ENCODE results near the gene MBD6.

Gene MBD6

GRCh38 chr12:57476162-57476992 is 46.2 kb upstream of the MBD6 start:
- TF ChIP-seq CTCF (IDR thresholded peaks at IDR 0.05; ENCODE audit: low read depth, low read length, missing control alignments) = no peak
- no peak for DNase-seq (ENCODE audit: low read depth)
- in situ Hi-C loops (cut with HindIII; ENCODE audit: low sequenced_read_pairs) = no loop called here
- H3K4me3 ChIP-seq (ENCODE audit: low read depth, low read length) = peak overlapping the region; percentile 15

- no peak overlapping the region for H3K4me3 ChIP-seq (ENCODE audit: low read depth, low read length)
- no peak for DNase-seq (ENCODE audit: low read depth)
Measured at GRCh38 chr12:57476993-57477709, 45.5 kb upstream of the MBD6 start.

GRCh38 chr12:57477710-57478681 is 44.6 kb upstream of the MBD6 start:
- no peak for TF ChIP-seq CTCF (IDR thresholded peaks at IDR 0.05; ENCODE audit: low read depth, low read length, missing control alignments)
- no peak overlapping the region for H3K4me3 ChIP-seq (ENCODE audit: low read depth, low read length)
- in situ Hi-C loops (cut with HindIII; ENCODE audit: low sequenced_read_pairs) = no loop called here
- no peak for DNase-seq (ENCODE audit: low read depth)

More at GRCh38 chr12:57476993-57477709, 45.5 kb upstream of the MBD6 start:
- TF ChIP-seq CTCF (IDR thresholded peaks at IDR 0.05; ENCODE audit: low read depth, low read length, missing control alignments) = no peak
- in situ Hi-C loops (cut with HindIII; ENCODE audit: low sequenced_read_pairs) = no loop called here

GRCh38 chr12:57479043-57479375 is 43.6 kb upstream of the MBD6 start:
- DNase-seq (ENCODE audit: low read depth) = no peak
- in situ Hi-C loops (cut with HindIII; ENCODE audit: low sequenced_read_pairs) = no loop called here
- no peak for TF ChIP-seq CTCF (IDR thresholded peaks at IDR 0.05; ENCODE audit: low read depth, low read length, missing control alignments)
- no peak overlapping the region for H3K4me3 ChIP-seq (ENCODE audit: low read depth, low read length)

- no peak for DNase-seq (ENCODE audit: low read depth)
- in situ Hi-C loops (cut with HindIII; ENCODE audit: low sequenced_read_pairs) = no loop called here
- no peak for TF ChIP-seq CTCF (IDR thresholded peaks at IDR 0.05; ENCODE audit: low read depth, low read length, missing control alignments)
- no peak within 1 kb of the TSS for H3K4me3 ChIP-seq (ENCODE audit: low read depth, low read length)
Measured at GRCh38 chr12:57479376-57480115, 43.1 kb upstream of the MBD6 start, which contains the start of gene ARHGAP9. Gene ARHGAP9, minus strand, starts transcription at chr12:57479866. Its CDS starts 460 bp downstream, at chr12:57479406.

All from astrocyte of the cerebellum (primary cell).